Immature natural killer cell (primary cell): Measurements from ENCODE around the gene PIWIL4. TPM values are rescaled to one million over a fixed set of nuclear protein-coding genes. Genes with fewer than 3 reads are reported as not detected.
"Not testable (repeated sequence)": the region's sequence is repeated elsewhere in the genome, so short reads cannot be mapped to it uniquely, and the experiment has no call there.

Source experiments
- DNase-seq, 3 donors: peaks; one replicate each; pipeline ENCODE4 v3.0.0; 2022; ENCODE audit warnings: mixed read lengths in 1 of 3
- H3K27ac Mint-ChIP-seq, 6 donors: one replicate each; pipeline ENCODE4 v1.8.0; 2020; ENCODE audit warnings: mixed read lengths in 6 of 6, mild to moderate bottlenecking in 5 of 6, inconsistent platforms in 4 of 6, moderate library complexity in 3 of 6
- H3K27me3 Mint-ChIP-seq, 3 donors: one replicate each; pipeline ENCODE4 v1.8.0; 2020 to 2021; ENCODE audit warnings: low read depth in 3 of 3, mild to moderate bottlenecking in 3 of 3, mixed read lengths in 3 of 3, moderate library complexity in 3 of 3, inconsistent platforms in 1 of 3
- H3K36me3 Mint-ChIP-seq, 3 donors: one replicate each; pipeline ENCODE4 v1.8.0; 2020; ENCODE audit warnings: mixed read lengths in 3 of 3, inconsistent platforms in 2 of 3, mild to moderate bottlenecking in 2 of 3
- H3K4me1 Mint-ChIP-seq, 2 donors: one replicate each; pipeline ENCODE4 v1.8.0; 2020; ENCODE audit warnings: inconsistent platforms in 2 of 2, mild to moderate bottlenecking in 2 of 2, mixed read lengths in 2 of 2, moderate library complexity in 1 of 2
- H3K4me3 Mint-ChIP-seq, 5 donors: one replicate each; pipeline ENCODE4 v1.8.0; 2020; ENCODE audit warnings: mild to moderate bottlenecking in 5 of 5, mixed read lengths in 5 of 5, inconsistent platforms in 3 of 5, moderate library complexity in 3 of 5
- H3K9me3 Mint-ChIP-seq, 6 donors: one replicate each; pipeline ENCODE4 v1.8.0; 2020; ENCODE audit warnings: mild to moderate bottlenecking in 6 of 6, mixed read lengths in 6 of 6, inconsistent platforms in 4 of 6, moderate library complexity in 3 of 6
- polyA plus RNA-seq, 3 donors: library from polyadenylated mRNA; unstranded; fragments of 300-500 nt; fragmentation: Illumina TruSeq; gene quantifications; one replicate each; pipeline ENCODE4 v1.2.3, GENCODE V29; 2021

The PIWIL4 gene
- polyA plus RNA-seq, 3 donors from 2014 or later: 0.85 TPM; not detected in 2

- no peaks in the 10 kb centered on the region for H3K4me1 Mint-ChIP-seq
- no peak overlapping the region for H3K4me3 Mint-ChIP-seq
- no peak overlapping the region for H3K27ac Mint-ChIP-seq
- no peak for DNase-seq
- H3K9me3 Mint-ChIP-seq: no peaks in the 10 kb centered on the region
- H3K36me3 Mint-ChIP-seq: no peaks in the 10 kb centered on the region
- peaks cover 0 to 2% (median 0%) of the 10 kb centered on the region in 3 donors for H3K27me3 Mint-ChIP-seq
Measured at GRCh38 chr11:94558932-94559331, 8.2 kb upstream of the PIWIL4 start.

DNA sequence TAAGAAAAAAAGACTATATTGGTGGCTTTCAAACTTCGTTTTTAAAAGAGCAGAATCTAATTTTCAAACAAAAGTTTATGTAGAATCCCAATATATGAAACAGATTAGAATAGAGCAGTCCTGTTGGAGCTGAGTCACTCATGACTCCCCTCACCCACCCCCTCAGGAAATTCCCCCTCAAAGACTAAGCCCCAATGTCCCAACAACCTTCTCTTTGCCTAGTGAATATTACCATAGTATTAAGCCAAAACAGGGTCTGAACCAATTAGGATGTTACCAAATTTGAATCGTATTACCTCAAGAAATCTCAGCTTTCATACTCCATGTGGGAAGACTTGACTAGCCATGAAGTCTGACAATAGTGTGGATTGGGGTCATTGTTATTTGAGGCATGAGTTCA, 7.8 kb upstream of the PIWIL4 start:
- no peaks in the 10 kb centered on the region for H3K36me3 Mint-ChIP-seq
- H3K9me3 Mint-ChIP-seq: no peaks in the 10 kb centered on the region
- no peak overlapping the region for H3K27ac Mint-ChIP-seq
- DNase-seq: no peak
- H3K4me1 Mint-ChIP-seq: no peaks in the 10 kb centered on the region
- peaks cover 0 to 2% (median 0%) of the 10 kb centered on the region in 3 donors for H3K27me3 Mint-ChIP-seq
- H3K4me3 Mint-ChIP-seq: no peak overlapping the region

DNA sequence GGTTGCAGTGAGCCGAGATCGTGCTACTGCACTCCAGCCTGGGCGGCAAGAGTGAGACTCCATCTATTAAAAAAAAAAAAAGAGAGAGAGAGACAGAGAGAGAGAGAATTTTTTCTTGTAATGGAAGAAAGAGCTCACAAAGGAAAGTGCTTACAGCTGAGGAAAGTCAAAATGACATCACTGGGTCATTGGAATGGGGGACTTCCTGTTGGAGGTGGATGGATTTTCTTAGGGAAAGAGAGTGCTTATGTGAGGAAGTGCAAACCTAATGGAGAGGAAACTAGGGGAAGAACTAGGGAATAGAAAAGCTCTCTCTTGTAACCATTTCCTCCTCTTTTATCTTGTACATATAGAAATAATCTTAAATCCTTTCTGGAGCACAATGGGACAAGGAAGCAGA, 6.3 kb upstream of the PIWIL4 start:
- H3K9me3 Mint-ChIP-seq: no peaks in the 10 kb centered on the region
- no peak overlapping the region for H3K27ac Mint-ChIP-seq
- H3K4me3 Mint-ChIP-seq: no peak overlapping the region
- no peak for DNase-seq
- H3K36me3 Mint-ChIP-seq: no peaks in the 10 kb centered on the region
- peaks cover 0 to 2% (median 0%) of the 10 kb centered on the region in 3 donors for H3K27me3 Mint-ChIP-seq
- no peaks in the 10 kb centered on the region for H3K4me1 Mint-ChIP-seq

DNA sequence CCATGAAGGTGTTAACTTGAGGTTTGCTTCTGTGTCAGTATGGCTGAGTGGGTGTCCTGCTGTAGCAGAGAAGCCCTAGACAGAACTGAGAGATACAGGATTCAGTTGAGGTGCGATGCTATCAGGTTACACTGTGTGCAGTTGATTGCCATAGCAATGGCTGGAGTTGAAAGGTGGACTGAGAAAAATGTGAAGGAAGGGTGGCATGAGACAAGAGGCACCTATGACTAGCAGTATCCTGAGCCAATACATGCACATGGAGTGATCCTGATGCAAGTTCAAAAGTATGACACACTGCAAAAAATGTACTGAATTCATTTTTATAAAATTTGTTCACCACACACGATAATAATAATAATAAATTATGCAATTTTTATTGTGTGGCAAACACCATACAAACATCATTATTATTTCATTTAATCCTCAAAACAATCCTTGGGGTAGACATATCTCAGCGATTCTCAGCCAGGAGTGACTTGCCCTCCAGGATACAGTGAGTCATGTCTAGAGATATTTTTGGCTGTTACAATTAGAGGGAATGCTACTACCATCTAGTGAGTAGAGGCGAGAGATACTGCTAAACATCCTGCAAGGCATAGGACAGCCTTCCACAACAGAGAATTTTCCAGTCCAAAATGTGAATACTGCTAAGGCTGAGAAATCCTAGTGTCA, 3.9 kb upstream of the PIWIL4 start:
- H3K9me3 Mint-ChIP-seq: no peaks in the 10 kb centered on the region
- DNase-seq: no peak
- no peak overlapping the region for H3K27ac Mint-ChIP-seq
- H3K27me3 Mint-ChIP-seq: peaks cover 0 to 3% (median 0%) of the 10 kb centered on the region in 3 donors
- no peaks in the 10 kb centered on the region for H3K4me1 Mint-ChIP-seq
- H3K4me3 Mint-ChIP-seq: no peak overlapping the region
- no peaks in the 10 kb centered on the region for H3K36me3 Mint-ChIP-seq

DNA sequence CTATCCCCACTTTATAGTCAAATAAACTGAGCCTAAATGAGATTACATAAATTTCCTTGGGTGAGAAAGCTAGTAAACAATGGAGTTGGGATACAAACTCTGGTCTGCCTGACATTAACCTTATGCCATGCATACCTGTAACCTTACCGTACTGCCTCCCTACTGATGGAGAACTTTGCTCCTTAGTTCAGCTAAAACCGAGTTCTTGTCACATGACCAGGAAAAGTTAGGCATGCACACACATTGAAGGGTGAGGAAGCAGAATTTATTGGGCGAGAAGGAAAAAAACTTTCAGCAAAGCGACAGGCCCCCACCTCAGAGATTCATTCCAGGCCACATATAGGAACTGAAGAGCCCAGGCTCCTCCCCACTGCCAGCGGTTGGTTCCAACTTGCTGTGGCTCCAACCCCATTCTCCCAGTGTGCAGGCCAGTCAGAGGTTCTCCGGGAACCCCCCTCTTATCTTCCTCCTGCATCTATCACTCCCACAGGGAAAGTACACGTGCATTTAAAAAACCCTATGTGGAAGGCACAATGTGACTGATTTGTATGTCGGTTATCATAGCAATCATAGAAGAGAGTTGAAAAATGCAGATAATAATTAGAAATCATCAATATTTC, 3.2 kb upstream of the PIWIL4 start:
- no peak for DNase-seq
- H3K4me1 Mint-ChIP-seq: no peaks in the 10 kb centered on the region
- H3K36me3 Mint-ChIP-seq: no peaks in the 10 kb centered on the region
- H3K27me3 Mint-ChIP-seq: peaks cover 0 to 3% (median 0%) of the 10 kb centered on the region in 3 donors
- no peak overlapping the region for H3K27ac Mint-ChIP-seq
- no peaks in the 10 kb centered on the region for H3K9me3 Mint-ChIP-seq
- H3K4me3 Mint-ChIP-seq: no peak overlapping the region

- H3K9me3 Mint-ChIP-seq: no peaks in the 10 kb centered on the region
- H3K27ac Mint-ChIP-seq: no peak overlapping the region
- no peaks in the 10 kb centered on the region for H3K36me3 Mint-ChIP-seq
- H3K4me1 Mint-ChIP-seq: no peaks in the 10 kb centered on the region
- H3K4me3 Mint-ChIP-seq: no peak overlapping the region
- H3K27me3 Mint-ChIP-seq: peaks cover 0 to 3% (median 3%) of the 10 kb centered on the region in 3 donors
- no peak for DNase-seq
Measured at GRCh38 chr11:94568200-94568599, 1.0 kb downstream of the PIWIL4 start.

DNA sequence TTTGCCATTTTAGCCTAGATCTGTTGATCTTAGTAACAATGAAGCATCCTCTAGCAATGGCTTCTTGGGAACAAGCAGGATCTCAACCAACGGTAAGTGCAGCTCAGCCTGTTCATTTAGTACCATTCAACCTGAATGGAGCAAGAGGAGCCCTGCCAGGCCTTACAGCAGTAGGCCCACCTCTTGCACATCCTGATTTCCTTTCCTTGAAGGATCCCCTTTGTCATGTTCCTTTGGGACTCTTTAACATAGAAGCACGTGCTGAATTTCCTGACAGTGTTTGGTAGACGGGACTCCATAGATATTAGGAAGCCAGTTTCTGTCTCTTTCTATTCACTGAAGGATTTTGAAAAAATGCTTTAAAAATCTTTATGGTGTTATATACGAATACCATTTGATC, 1.5 kb downstream of the PIWIL4 start:
- no peak overlapping the region for H3K27ac Mint-ChIP-seq
- no peak overlapping the region for H3K4me3 Mint-ChIP-seq

DNA sequence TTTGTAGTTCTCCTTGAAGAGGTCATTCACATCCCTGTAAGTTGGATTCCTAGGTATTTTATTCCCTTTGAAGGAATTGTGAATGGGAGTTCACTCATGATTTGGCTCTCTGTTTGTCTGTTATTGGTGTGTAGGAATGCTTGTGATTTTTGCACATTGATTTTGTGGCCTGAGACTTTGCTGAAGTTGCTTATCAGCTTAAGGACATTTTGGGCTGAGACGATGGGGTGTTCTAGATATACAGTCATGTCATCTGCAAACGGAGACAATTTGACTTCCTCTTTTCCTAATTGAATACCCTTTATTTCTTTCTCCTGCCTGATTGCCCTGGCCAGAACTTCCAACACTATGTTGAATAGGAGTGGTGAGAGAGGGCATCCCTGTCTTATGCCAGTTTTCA, 5.8 kb downstream of the PIWIL4 start:
- H3K36me3 Mint-ChIP-seq, H3K4me3 Mint-ChIP-seq, H3K27ac Mint-ChIP-seq, H3K9me3 Mint-ChIP-seq, H3K4me1 Mint-ChIP-seq, H3K27me3 Mint-ChIP-seq, DNase-seq: not testable (repeated sequence)

More for the DNA sequence above, 1.5 kb downstream of the PIWIL4 start:
- H3K4me1 Mint-ChIP-seq: no peaks in the 10 kb centered on the region
- no peaks in the 10 kb centered on the region for H3K9me3 Mint-ChIP-seq
- DNase-seq: no peak
- peaks cover 0 to 3% (median 3%) of the 10 kb centered on the region in 3 donors for H3K27me3 Mint-ChIP-seq
- no peaks in the 10 kb centered on the region for H3K36me3 Mint-ChIP-seq

GRCh38 chr11:94574193-94574961, 7.2 kb downstream of the PIWIL4 start:
- H3K9me3 Mint-ChIP-seq: no peaks in the 10 kb centered on the region
- H3K4me1 Mint-ChIP-seq: no peaks in the 10 kb centered on the region
- DNase-seq: no peak
- no peak overlapping the region for H3K27ac Mint-ChIP-seq
- H3K36me3 Mint-ChIP-seq: no peaks in the 10 kb centered on the region
- no peak overlapping the region for H3K4me3 Mint-ChIP-seq
- peaks cover 1 to 3% (median 1%) of the 10 kb centered on the region in 3 donors for H3K27me3 Mint-ChIP-seq

GRCh38 chr11:94576306-94576705, 9.1 kb downstream of the PIWIL4 start:
- no peaks in the 10 kb centered on the region for H3K4me1 Mint-ChIP-seq
- no peaks in the 10 kb centered on the region for H3K9me3 Mint-ChIP-seq
- peaks cover under 1 to 2% (median 1%) of the 10 kb centered on the region in 3 donors for H3K27me3 Mint-ChIP-seq
- H3K27ac Mint-ChIP-seq: no peak overlapping the region
- H3K4me3 Mint-ChIP-seq: no peak overlapping the region
- no peaks in the 10 kb centered on the region for H3K36me3 Mint-ChIP-seq
- DNase-seq: no peak

- Mint-ChIP-seq H3K9me3 (no peaks in the 10 kb centered on the region), H3K27me3 (peaks cover 0 to 1% (median 0%) of the 10 kb centered on the region in 3 donors), H3K4me1 (no peaks in the 10 kb centered on the region), H3K36me3 (no peaks in the 10 kb centered on the region), H3K4me3 (no peak overlapping the region), H3K27ac (no peak overlapping the region)
- DNase-seq: no peak
Measured at GRCh38 chr11:94577841-94578240, 10.7 kb downstream of the PIWIL4 start.

DNA sequence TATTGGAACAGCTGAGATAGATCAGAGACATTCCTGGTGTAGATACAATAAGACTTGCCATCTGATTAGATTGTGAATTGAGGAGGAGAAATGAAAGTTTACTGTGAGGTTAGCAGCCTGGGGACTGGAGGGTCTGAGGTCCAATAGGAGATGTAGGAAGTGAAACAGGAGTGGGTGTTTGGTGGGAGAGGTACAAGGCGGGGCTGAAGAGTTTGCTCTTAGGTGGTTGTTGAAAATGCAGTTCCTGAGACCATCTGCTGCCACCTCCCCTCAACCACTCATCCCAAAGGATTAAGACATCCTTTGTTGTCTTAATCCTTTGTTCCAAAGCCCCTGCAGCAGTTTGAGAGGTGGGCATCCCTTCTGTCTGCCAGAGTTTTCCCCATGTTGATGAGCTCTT, 14.8 kb downstream of the PIWIL4 start:
- no peak for DNase-seq
- Mint-ChIP-seq H3K27ac (peak overlapping the region in 1 of 6 donors; percentile 13), H3K27me3 (peaks cover 0 to 3% (median 0%) of the 10 kb centered on the region in 3 donors), H3K4me1 (no peaks in the 10 kb centered on the region), H3K36me3 (no peaks in the 10 kb centered on the region), H3K9me3 (no peaks in the 10 kb centered on the region), H3K4me3 (no peak overlapping the region)

DNA sequence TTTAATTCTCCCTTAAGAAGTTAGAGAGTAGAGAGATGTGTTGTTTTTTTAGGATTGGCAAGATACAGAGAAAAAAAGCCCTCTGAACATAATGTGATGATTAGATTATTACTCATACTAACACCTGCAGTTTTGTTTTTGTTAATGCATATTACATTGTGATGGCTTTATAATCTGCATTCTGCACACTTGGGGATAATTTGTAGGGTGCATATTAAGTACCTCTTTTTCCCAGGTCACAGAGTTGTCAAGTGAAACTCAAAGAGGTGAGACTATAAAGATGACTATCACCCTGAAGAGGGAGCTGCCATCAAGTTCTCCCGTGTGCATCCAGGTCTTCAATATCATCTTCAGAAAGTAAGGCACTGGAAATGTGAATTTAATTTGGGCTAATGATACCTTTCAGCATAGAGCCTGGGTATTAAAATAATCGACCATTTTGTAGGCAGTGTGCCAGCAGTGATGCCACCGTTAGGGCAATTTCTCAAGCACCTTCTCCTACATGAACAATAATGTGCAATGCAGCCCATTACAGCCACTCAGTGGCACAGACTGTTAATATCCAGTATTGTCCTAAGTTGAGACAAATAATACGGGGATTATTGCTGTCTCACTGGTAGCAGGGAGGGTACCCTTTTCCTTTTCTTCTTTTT, 16.2 kb downstream of the PIWIL4 start:
- H3K27ac Mint-ChIP-seq: no peak overlapping the region
- no peaks in the 10 kb centered on the region for H3K4me1 Mint-ChIP-seq
- no peak for DNase-seq
- H3K36me3 Mint-ChIP-seq: no peaks in the 10 kb centered on the region
- no peaks in the 10 kb centered on the region for H3K9me3 Mint-ChIP-seq
- no peak overlapping the region for H3K4me3 Mint-ChIP-seq
- peaks cover 0 to 3% (median 0%) of the 10 kb centered on the region in 3 donors for H3K27me3 Mint-ChIP-seq
